GM12878 (cell line): Measurements from ENCODE around the gene CITED2. TPM values are rescaled to one million over a fixed set of nuclear protein-coding genes. Genes with fewer than 3 reads are reported as not detected.

ENCODE experiments used
- ATAC-seq: fragments of 200-7000 bp; cut with Tn5 transposase; 3 replicates; pipeline ENCODE4 v1.9.1; 2020; ENCODE audit warnings: mild to moderate bottlenecking, moderate library complexity
- BruUV-seq: library from RNA; stranded (reverse); fragments of 400-500 nt; replicated peaks from 2 replicates; lab custom pipeline; 2021; lab: Mats Ljungman, UMichigan
- CTCF ChIA-PET: fragments of 300-600 bp; sonication (Branson Sonifier 250); formaldehyde crosslinking; extraction: SDS; loops from one replicate; lab custom pipeline; 2021; ENCODE audit warnings: inconsistent platforms; lab: Yijun Ruan, JAX
- POLR2A ChIA-PET: fragments of 350-600 bp; formaldehyde crosslinking; extraction: SDS; loops from one replicate; lab custom pipeline; 2021; ENCODE audit warnings: inconsistent platforms; lab: Charles Lee
- RAD21 ChIA-PET: fragments of 300-600 bp; sonication (Branson Sonifier 250); formaldehyde crosslinking; loops from one replicate; lab custom pipeline; 2023; ENCODE audit warnings: antibody characterized with exemption; ENCODE audit not compliant: unreplicated experiment; lab: Charles Lee
- SMC1A ChIA-PET: fragments of 300-600 bp; sonication (Branson Sonifier 250); formaldehyde crosslinking; loops from one replicate; lab custom pipeline; 2023; ENCODE audit not compliant: unreplicated experiment, uncharacterized antibody; lab: Charles Lee
- DNase-seq: peaks from one replicate; pipeline ENCODE4 v3.0.0-alpha.2; 2011; ENCODE audit warnings: low read depth, low spot score
- FAIRE-seq: peaks from 3 replicates; lab custom pipeline; 2011; peaks lifted over from hg19 to GRCh38; lab: Jason Lieb, UNC
- H2AFZ ChIP-seq: 2 replicates; pipeline ENCODE4 v1.6.0; 2011; ENCODE audit warnings: low read depth, low read length, control low read depth; ENCODE audit not compliant: control insufficient read depth
- H3K27ac ChIP-seq: 2 replicates; pipeline ENCODE4 v1.5.1; 2011; ENCODE audit warnings: control low read depth; ENCODE audit not compliant: control insufficient read depth, insufficient read depth
- H3K27me3 ChIP-seq, 2 experiments: replicated peaks in 1 of 2; 2 replicates each; pipeline versions ENCODE4 v1.6.0 to v1.6.1; 2011; ENCODE audit warnings: low read length in 1 of 2; ENCODE audit not compliant: control insufficient read depth in 2 of 2, insufficient read depth in 2 of 2
- H3K36me3 ChIP-seq, 2 experiments: 2 replicates each; pipeline ENCODE4 v1.5.1; 2011; ENCODE audit warnings: low read length in 1 of 2; ENCODE audit not compliant: control insufficient read depth in 2 of 2, insufficient read depth in 2 of 2
- H3K4me1 ChIP-seq: 2 replicates; pipeline ENCODE4 v1.6.1; 2011; ENCODE audit warnings: mild to moderate bottlenecking, low read length, moderate library complexity, mixed read lengths; ENCODE audit not compliant: control insufficient read depth, insufficient read depth
- H3K4me2 ChIP-seq: 2 replicates; pipeline ENCODE4 v1.6.0; 2011; ENCODE audit warnings: control low read depth; ENCODE audit not compliant: control insufficient read depth, insufficient read depth
- H3K4me3 ChIP-seq: fragments of 200-600 bp; sonication (generic); 2 replicates; pipeline ENCODE4 v1.5.1; 2016
- H3K79me2 ChIP-seq: 2 replicates; pipeline ENCODE4 v1.6.0; 2011; ENCODE audit warnings: low read length; ENCODE audit not compliant: control insufficient read depth, insufficient read depth
- H3K9ac ChIP-seq: 2 replicates; pipeline ENCODE4 v1.8.0; 2011; ENCODE audit warnings: low read length, control low read depth, mixed read lengths; ENCODE audit not compliant: control insufficient read depth, insufficient read depth
- H3K9me3 ChIP-seq: replicated peaks from 3 replicates; pipeline ENCODE4 v1.5.1; 2011; ENCODE audit warnings: mild to moderate bottlenecking, low read length; ENCODE audit not compliant: control insufficient read depth, insufficient read depth
- H4K20me1 ChIP-seq: 2 replicates; pipeline ENCODE4 v1.6.0; 2011; ENCODE audit not compliant: control insufficient read depth, insufficient read depth
- BCL3 ChIP-seq: IDR thresholded peaks from 2 replicates; pipeline ENCODE4 v1.6.1; 2011; ENCODE audit warnings: borderline replicate concordance, low read depth, mild to moderate bottlenecking, moderate library complexity, low read length; ENCODE audit not compliant: insufficient read depth, poor library complexity, severe bottlenecking
- BRCA1 ChIP-seq: IDR thresholded peaks from 2 replicates; pipeline ENCODE4 v1.6.1; 2011; ENCODE audit warnings: low read depth, low read length, improper control_type of control experiment
- E4F1 ChIP-seq: fragments of 450-650 bp; IDR thresholded peaks from 2 replicates; pipeline ENCODE4 v1.6.1; 2018; ENCODE audit warnings: borderline replicate concordance, mild to moderate bottlenecking; ENCODE audit not compliant: partially characterized antibody
- EGR1 ChIP-seq, 2 experiments: IDR thresholded peaks; 1 replicate in 1 of 2; 2 replicates in 1 of 2; pipeline ENCODE4 v1.6.1; 2011 to 2012; ENCODE audit warnings: low read depth in 2 of 2, low read length in 2 of 2, borderline replicate concordance in 1 of 2, mild to moderate bottlenecking in 1 of 2, moderate library complexity in 1 of 2
- GATAD2B ChIP-seq: fragments of 450-650 bp; conservative IDR thresholded peaks from 2 replicates; pipeline ENCODE4 v1.6.1; 2017; ENCODE audit warnings: low read depth, mild to moderate bottlenecking, moderate library complexity
- JUND ChIP-seq: IDR thresholded peaks from 2 replicates; pipeline ENCODE4 v1.6.1; 2012; ENCODE audit warnings: low read depth, mild to moderate bottlenecking, low read length, improper control_type of control experiment, moderate library complexity
- MTA3 ChIP-seq: IDR thresholded peaks from 2 replicates; pipeline ENCODE4 v1.6.1; 2012; ENCODE audit warnings: low read length, inconsistent platforms, borderline replicate concordance
- PAX5 ChIP-seq: IDR thresholded peaks from 2 replicates; pipeline ENCODE4 v1.6.1; 2011; ENCODE audit warnings: low read depth, low read length, borderline replicate concordance
- RELA ChIP-seq: fragments of 450-650 bp; IDR thresholded peaks from 2 replicates; pipeline ENCODE4 v1.8.0; 2014; ENCODE audit warnings: borderline replicate concordance; ENCODE audit not compliant: partially characterized antibody
- SMAD5 ChIP-seq: IDR thresholded peaks from 2 replicates; pipeline ENCODE4 v1.6.1; 2016; ENCODE audit warnings: antibody characterized with exemption, low read depth
- SMARCA5 ChIP-seq: fragments of 450-650 bp; IDR thresholded peaks from 2 replicates; pipeline ENCODE4 v1.6.1; 2017; ENCODE audit warnings: mild to moderate bottlenecking
- SP1 ChIP-seq: IDR thresholded peaks from one replicate; pipeline ENCODE4 v1.6.1; 2011; ENCODE audit warnings: low read depth, low read length
- SPI1 ChIP-seq: IDR thresholded peaks from 2 replicates; pipeline ENCODE4 v1.6.1; 2011; ENCODE audit warnings: low read depth, mild to moderate bottlenecking, low read length, moderate library complexity, borderline replicate concordance; ENCODE audit not compliant: insufficient read depth
- TCF12 ChIP-seq: IDR thresholded peaks from 2 replicates; pipeline ENCODE4 v1.6.1; 2011; ENCODE audit warnings: low read depth, mild to moderate bottlenecking, low read length
- USF2 ChIP-seq: IDR thresholded peaks from 2 replicates; pipeline ENCODE4 v1.6.1; 2011; ENCODE audit warnings: low read depth, low read length, improper control_type of control experiment, borderline replicate concordance
- ZSCAN29 ChIP-seq: fragments of 450-650 bp; IDR thresholded peaks from 2 replicates; pipeline ENCODE4 v1.6.1; 2017; ENCODE audit warnings: mild to moderate bottlenecking, moderate library complexity
- WGBS: methylation state at CpG from one replicate; pipeline ENCODE4 v1.1.6; 2016; ENCODE audit warnings: low lambda C conversion rate; ENCODE audit not compliant: insufficient replicate concordance, insufficient coverage; ENCODE audit errors: missing lambda C conversion rate; 5-methylcytosine and 5-hydroxymethylcytosine counted together
- in situ Hi-C: fragments of 300-500 bp; cut with MboI; formaldehyde crosslinking; loops from 9 replicates; pipeline ENCODE4 v1.14.3; 2018; ENCODE audit warnings: mixed read lengths
- intact Hi-C: fragments of 100-400 bp; cut with micrococcal nuclease; formaldehyde crosslinking; loops from one replicate; pipeline ENCODE4 v1.14.2; 2022; ENCODE audit not compliant: unreplicated experiment
- polyA plus RNA-seq, 11 experiments: library from polyadenylated mRNA; depleted of rRNA in 4 of 11; unstranded in 6 of 11; stranded (reverse) in 5 of 11; fragments of >200 nt; fragmentation: Nextera tagmentation in 4 of 11; fragmentation: Illumina TruSeq in 1 of 11; extraction: Ambion mirVana in 4 of 11; extraction: Trizol in 1 of 11; gene quantifications; 1 replicate in 1 of 11; 2 replicates in 10 of 11; pipeline versions ENCODE4 v1.2.1 to v1.2.3, GENCODE V29; 2011 to 2016; ENCODE audit warnings: inconsistent platforms in 2 of 11, missing spikeins in 2 of 11, low read depth in 1 of 11
- total RNA-seq, 4 experiments: library from RNA; depleted of rRNA in 3 of 4; stranded (reverse); fragments of >200 nt in 3 of 4; fragmentation: Illumina TruSeq in 1 of 4; extraction: Trizol in 1 of 4; gene quantifications; 2 replicates each; pipeline versions ENCODE4 v1.2.1 to v1.2.3, GENCODE V29; 2013 to 2021
- TF ChIP-seq, protein P1 (sequence below): IDR thresholded peaks from 2 replicates; pipeline ENCODE4 v1.6.1; 2011; ENCODE audit warnings: low read depth, mild to moderate bottlenecking, low read length, moderate library complexity, borderline replicate concordance; ENCODE audit errors: extremely low read depth

The CITED2 gene
- total and polyA plus RNA-seq, 10 of the 15 experiments (the other 5 are each of a cell fraction or from before 2014, with no cell fraction given): 0.08 to 20.0 (median 7.3) TPM

- peak; percentile 37 for DNase-seq
- Histone ChIP-seq H3K27me3 (no peaks in the 10 kb centered on the region), H4K20me1 (no peaks in the 10 kb centered on the region), H2AFZ (peak overlapping the region; percentile 87), H3K79me2 (peaks cover 22% of the 10 kb centered on the region), H3K4me2 (peak overlapping the region; percentile 83), H3K9ac (peak overlapping the region; percentile 77), H3K9me3 (no peaks in the 10 kb centered on the region), H3K4me3 (peak overlapping the region; percentile 93), H3K4me1 (0 out of 2 replicates have a peak, but pooled peaks cover 2% of the 10 kb centered on the region), H3K27ac (peak overlapping the region; percentile 81), H3K36me3 (no peaks in the 10 kb centered on the region)
- intact Hi-C loops: loop anchor here (2.0 to 10.0 kb wide), 6 partner anchors 311 to 1169 kb away; no protein-coding TSS in a partner anchor
- BruUV-seq: no TSS peak
- ChIA-PET CTCF (interaction anchor here (0.6 to 6.9 kb wide), 30 partner anchors 8 to 1344 kb away, joined by 3 to 100 read pairs (median 4); no protein-coding TSS in a partner anchor), POLR2A (interaction anchor here (0.9 to 1.5 kb wide), 2 partner anchors 57 to 566 kb away, joined by 3 to 4 read pairs; no protein-coding TSS in a partner anchor), RAD21 (interaction anchor here (0.6 to 7.4 kb wide), 32 partner anchors 8 to 1548 kb away, joined by 3 to 107 read pairs (median 6); no protein-coding TSS in a partner anchor), SMC1A (interaction anchor here (0.8 to 6.3 kb wide), 26 partner anchors 9 to 1545 kb away, joined by 3 to 90 read pairs (median 5); no protein-coding TSS in a partner anchor)
- WGBS: under 1% methylated on average over 57 of the region's 57 CpGs
- in situ Hi-C loops: loop anchor here (5.0 kb wide), 1 partner anchor 554 kb away; no protein-coding TSS in a partner anchor
- FAIRE-seq: no peak
- peak; percentile 53 for ATAC-seq
- TF ChIP-seq SMAD5 (no peak), RELA (peak; percentile 26), BCL3 (no peak), PAX5 (no peak), SMARCA5 (peak; percentile 96), GATAD2B (peak; percentile 53; the same call in 1 of the 2 replicates), ZSCAN29 (peak; percentile 74), JUND (no peak), MTA3 (no peak), EGR1 (IDR thresholded peaks at IDR 0.05; ENCODE audit: borderline replicate concordance in 1 of 2, low read depth in 2 of 2, low read length in 2 of 2) (0 out of 3 replicates have a peak, but pooled peaks of 1 of the 2 experiments have one; percentile 8), BRCA1 (no peak), E4F1 (no peak), SP1 (no peak), SPI1 (no peak), TCF12 (no peak), USF2 (no peak)
- TF ChIP-seq, protein P1, sequence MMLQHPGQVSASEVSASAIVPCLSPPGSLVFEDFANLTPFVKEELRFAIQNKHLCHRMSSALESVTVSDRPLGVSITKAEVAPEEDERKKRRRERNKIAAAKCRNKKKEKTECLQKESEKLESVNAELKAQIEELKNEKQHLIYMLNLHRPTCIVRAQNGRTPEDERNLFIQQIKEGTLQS: no peak
These were observed 1.1 kb downstream of the CITED2 start for GRCh38 chr6:139373154-139373927.
